GM12875 (cell line): ENCODE data around the gene SNRNP70.
"Not testable (repeated sequence)": the region's sequence is repeated elsewhere in the genome, so short reads cannot be mapped to it uniquely, and the experiment has no call there.

Source experiments
- H3K4me3 ChIP-seq: one replicate; pipeline ENCODE4 v1.5.1; 2011; ENCODE audit warnings: low read depth, low read length, control low read depth
- TF ChIP-seq, protein P1 (sequence below): IDR thresholded peaks from 2 replicates; pipeline ENCODE4 v1.5.1; 2011; ENCODE audit warnings: low read depth, mild to moderate bottlenecking, control low read depth, inconsistent platforms, low read length, moderate library complexity, borderline replicate concordance; ENCODE audit not compliant: insufficient read depth

Gene SNRNP70, protein sequence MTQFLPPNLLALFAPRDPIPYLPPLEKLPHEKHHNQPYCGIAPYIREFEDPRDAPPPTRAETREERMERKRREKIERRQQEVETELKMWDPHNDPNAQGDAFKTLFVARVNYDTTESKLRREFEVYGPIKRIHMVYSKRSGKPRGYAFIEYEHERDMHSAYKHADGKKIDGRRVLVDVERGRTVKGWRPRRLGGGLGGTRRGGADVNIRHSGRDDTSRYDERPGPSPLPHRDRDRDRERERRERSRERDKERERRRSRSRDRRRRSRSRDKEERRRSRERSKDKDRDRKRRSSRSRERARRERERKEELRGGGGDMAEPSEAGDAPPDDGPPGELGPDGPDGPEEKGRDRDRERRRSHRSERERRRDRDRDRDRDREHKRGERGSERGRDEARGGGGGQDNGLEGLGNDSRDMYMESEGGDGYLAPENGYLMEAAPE

DNA sequence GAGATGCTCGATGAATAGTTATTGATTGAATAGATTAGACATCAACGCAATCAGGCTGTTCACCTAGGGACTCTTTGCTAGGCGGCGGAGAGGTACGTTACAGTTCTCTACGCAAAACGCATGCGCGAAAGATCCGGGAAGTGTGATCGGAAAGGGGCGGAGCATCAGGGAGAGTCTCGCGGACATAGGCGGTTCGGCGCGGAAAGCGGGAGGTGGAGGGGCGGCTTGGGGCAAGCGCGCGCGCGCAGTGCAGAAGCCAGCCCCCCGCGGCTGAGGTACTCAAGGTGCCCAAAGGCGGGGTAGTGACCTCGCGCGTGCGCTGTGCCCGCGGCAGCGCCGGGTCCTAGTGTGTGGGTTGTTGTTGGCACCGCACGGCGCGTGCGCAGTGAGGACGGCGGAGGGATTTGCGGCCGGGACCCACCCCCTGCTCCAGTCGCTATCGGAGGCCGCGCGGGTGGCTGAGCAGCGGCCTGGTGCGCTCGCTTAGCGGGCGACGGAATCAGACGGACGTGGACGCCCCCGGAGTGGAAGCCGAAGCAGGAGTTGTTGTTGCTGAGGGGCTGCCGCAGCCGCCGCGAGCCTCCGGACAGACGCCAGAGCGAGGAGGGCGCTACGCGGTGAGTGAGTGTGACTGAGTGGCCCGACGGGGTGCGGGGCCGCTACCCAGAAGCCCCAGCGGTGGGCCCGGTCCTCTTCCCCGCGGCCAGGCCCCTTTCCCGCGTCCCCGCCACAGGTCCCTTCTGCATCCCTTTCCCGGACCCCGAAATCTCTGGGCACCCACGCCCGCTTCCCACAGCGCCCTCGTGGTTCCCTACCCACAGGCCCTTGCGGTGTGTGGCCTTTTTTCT lies at the start of gene SNRNP70:
Gene SNRNP70 (plus strand): TSS at position 432 of the 848 bp plus-strand sequence. CDS start 964 bp downstream, outside the sequence.
- TF ChIP-seq, protein P1, sequence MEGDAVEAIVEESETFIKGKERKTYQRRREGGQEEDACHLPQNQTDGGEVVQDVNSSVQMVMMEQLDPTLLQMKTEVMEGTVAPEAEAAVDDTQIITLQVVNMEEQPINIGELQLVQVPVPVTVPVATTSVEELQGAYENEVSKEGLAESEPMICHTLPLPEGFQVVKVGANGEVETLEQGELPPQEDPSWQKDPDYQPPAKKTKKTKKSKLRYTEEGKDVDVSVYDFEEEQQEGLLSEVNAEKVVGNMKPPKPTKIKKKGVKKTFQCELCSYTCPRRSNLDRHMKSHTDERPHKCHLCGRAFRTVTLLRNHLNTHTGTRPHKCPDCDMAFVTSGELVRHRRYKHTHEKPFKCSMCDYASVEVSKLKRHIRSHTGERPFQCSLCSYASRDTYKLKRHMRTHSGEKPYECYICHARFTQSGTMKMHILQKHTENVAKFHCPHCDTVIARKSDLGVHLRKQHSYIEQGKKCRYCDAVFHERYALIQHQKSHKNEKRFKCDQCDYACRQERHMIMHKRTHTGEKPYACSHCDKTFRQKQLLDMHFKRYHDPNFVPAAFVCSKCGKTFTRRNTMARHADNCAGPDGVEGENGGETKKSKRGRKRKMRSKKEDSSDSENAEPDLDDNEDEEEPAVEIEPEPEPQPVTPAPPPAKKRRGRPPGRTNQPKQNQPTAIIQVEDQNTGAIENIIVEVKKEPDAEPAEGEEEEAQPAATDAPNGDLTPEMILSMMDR, result no peak
- H3K4me3 ChIP-seq, result peak within 1 kb of the TSS; percentile 100

DNA sequence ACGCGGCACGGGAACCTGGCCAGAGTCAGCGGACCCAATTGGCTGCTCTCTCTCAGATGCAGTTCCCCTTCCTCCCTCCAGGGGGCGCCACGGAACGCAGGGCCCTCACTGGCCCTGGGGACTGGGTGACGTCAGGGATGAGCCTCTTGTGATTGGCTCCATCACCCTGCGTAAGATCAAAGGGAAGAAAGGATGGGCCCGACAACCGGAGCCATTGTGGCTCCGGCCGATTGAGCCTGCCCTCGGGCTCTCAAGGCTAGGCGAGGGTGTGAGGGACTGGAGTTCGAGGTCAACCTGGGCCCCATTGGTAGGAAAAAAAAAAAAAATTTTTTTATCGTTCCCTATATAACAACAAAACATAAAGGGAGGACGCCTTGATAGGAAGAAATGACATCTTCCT lies 48.4 kb upstream of the SNRNP70 start, which contains the start of gene CGB1:
Gene CGB1 (minus strand): TSS at position 81 of the 400 bp plus-strand sequence. CDS start 184 bp downstream, outside the sequence.
- TF ChIP-seq, protein P1, result peak; percentile 67
- not testable (repeated sequence) for H3K4me3 ChIP-seq

DNA sequence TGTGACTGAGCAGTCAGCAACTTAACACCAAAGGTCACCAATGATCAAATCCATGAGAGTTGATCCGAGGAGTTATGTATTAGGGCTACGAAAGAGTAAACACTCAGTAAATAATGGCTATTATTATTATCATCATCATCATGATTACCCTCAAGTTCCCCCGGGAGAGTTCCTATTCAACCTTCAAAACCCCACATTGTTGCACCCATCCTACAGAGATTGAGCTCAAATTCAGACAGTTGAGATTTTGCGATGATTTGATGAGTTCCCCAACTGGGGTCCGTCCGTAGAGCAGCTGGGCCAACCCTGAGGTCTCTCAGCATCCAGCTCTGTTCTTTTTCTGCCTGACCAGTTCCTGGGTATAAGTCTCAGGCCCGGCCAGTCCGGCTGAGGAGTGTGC lies 47.1 kb upstream of the SNRNP70 start:
- H3K4me3 ChIP-seq, result not testable (repeated sequence)

DNA sequence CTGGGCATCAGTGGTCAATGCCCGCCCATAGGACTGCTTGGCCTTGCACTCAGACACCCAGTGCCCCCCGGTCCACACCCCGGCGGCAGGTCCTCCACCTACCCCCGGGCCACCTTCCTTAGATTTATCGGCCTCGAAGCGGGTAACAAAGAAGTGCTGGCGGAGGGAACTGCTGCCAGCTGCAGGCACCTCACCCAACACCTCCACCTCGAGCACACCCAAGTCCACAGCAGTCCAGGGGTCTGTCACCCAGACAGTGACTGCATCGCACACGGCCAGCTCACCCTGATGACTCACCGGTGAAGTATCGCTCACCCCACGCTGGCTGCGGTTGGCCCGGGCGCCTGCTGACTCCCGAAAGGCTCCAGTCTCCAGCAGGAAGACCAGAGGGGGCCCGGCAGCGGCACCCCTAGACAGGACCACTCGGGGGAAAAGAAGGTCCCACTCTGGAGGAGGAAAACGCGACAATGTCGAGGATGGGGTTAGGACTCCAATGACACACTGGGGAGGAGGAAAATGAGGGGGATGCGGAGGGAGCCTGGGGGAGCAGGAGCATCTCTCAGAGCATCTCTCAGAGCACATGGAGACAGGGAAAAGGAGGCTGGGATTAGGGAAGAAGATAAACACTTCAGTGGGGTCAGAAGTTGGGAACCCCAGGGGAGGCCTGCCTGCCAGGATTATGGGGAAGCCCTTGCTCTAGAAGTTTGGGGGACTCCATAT lies 46.5 kb upstream of the SNRNP70 start:
- not testable (repeated sequence) for H3K4me3 ChIP-seq

DNA sequence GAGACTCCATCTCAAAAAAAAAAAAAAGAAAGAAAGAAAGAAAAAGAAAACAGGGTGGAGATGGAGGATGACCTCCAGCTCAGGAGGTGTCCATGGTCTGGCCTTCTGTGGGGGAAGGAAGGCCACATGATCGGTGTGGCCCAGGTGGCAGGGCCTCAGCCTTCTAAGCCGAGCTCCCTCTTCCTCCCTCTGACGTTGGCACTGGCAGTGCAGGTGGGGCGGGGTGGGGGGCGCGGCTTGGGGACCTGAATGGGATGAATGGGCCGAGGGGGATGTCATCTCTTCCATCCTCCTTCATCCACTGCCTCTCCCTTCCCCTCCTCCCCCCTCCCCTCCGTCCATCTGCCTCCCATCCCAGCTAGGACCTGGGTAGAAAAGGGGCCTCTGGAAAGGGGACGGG lies 45.5 kb upstream of the SNRNP70 start:
- not testable (repeated sequence) for H3K4me3 ChIP-seq

DNA sequence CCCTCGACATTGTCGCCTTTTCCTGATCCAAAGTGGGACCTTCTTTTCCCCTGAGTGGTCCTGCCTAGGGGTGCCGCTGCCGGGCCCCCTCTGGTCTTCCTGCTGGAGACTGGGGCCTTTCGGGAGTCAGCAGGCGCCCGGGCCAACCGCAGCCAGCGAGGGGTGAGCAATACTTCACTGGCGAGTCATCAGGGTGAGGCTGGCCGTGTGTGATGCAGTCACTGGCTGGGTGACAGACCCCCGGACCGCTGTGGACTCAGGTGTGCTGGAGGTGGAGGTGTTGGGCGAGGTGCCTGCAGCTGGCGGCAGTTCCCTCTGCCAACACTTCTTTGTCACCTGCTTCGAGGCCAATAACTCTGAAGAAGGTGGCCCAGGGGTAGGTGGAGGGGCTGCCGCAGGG lies 43.1 kb upstream of the SNRNP70 start:
- H3K4me3 ChIP-seq, result no peak overlapping the region
- TF ChIP-seq, protein P1, result no peak

DNA sequence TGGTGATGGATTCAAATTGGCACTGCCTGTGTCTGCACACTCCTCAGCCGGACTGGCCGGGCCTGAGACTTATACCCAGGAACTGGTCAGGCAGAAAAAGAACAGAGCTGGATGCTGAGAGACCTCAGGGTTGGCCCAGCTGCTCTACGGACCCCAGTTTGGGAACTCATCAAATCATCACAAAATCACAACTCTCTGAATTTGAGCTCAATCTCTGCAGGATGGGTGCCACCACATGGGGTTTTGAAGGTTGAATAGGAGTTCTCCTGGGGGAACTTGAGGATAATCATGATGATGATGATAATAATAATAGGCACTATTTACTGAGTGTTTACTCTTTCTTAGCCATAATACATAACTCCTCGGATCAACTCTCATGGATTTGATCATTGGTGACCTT lies 42.6 kb upstream of the SNRNP70 start:
- not testable (repeated sequence) for H3K4me3 ChIP-seq

DNA sequence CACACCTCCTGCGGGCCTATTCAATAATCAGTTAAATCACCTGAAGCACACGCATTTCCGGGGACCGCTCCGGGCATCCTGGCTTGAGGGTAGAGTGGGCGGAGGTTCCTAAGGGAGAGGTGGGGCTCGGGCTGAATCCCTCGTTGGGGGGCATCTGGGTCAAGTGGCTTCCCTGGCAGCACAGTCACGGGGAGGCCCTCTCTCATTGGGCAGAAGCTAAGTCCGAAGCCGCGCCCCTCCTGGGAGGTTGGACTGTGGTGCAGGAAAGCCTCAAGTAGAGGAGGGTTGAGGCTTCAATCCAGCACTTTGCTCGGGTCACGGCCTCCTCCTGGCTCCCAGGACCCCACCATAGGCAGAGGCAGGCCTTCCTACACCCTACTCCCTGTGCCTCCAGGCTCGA lies 41.7 kb upstream of the SNRNP70 start, which contains the start of gene CGB5:
Gene CGB5 (plus strand): TSS at position 301 of the 400 bp plus-strand sequence. CDS start 362 bp downstream, outside the sequence.
- not testable (repeated sequence) for H3K4me3 ChIP-seq

DNA sequence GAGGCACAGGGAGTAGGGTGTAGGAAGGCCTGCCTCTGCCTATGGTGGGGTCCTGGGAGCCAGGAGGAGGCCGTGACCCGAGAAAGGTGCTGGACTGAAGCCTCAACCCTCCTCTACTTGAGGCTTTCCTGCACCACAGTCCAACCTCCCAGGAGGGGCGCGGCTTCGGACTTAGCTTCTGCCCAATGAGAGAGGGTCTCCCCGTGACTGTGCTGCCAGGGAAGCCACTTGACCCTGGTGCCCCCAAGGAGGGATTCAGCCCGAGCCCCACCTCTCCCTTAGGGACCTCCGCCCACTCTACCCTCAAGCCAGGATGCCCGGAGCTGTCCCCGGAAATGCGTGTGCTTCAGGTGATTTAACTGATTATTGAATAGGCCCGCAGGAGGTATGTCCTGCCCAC lies 36.2 kb upstream of the SNRNP70 start, which contains the start of gene CGB8:
Gene CGB8 (minus strand): TSS at position 101 of the 400 bp plus-strand sequence. CDS start 372 bp downstream, outside the sequence.
- not testable (repeated sequence) for H3K4me3 ChIP-seq

DNA sequence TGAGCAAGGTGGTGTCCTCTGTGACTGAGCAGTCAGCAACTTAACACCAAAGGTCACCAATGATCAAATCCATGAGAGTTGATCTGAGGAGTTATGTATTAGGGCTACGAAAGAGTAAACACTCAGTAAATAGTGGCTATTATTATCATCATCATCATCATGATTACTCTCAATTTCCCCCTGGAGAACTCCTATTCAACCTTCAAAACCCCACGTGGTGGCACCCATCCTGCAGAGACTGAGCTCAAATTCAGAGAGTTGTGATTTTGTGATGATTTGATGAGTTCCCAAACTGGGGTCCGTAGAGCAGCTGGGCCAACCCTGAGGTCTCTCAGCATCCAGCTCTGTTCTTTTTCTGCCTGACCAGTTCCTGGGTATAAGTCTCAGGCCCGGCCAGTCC lies 35.4 kb upstream of the SNRNP70 start:
- not testable (repeated sequence) for H3K4me3 ChIP-seq

DNA sequence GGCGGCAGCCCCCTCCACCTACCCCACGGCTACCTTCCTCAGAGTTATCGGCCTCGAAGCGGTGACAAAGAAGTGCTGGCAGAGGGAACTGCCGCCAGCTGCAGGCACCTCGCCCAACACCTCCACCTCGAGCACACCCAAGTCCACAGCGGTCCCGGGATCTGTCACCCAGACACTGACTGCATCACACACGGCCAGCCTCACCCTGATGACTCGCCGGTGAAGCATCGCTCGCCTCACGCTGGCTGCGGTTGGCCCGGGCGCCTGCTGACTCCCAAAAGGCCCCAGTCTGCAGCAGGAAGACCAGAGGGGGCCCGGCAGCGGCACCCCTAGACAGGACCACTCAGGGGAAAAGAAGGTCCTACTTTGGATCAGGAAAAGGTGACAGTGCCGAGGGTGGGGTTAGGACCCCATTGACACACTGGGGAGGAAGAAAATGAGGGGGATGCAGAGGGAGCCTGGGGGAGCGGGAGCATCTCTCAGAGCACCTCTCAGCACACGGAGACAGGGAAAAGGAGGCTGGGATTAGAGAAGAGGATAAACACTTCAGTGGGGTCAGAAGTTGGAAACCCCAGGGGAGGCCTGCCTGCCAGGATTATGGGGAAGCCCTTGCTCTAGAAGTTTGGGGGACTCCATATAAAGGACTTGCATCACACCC lies 34.7 kb upstream of the SNRNP70 start:
- not testable (repeated sequence) for H3K4me3 ChIP-seq
